HG03139 (cell line): ENCODE results near the gene TREH.

Experiments
- ATAC-seq: cut with Tn5 transposase; IDR thresholded peaks from one replicate; pipeline ENCODE4 v1.9.1; 2021; ENCODE audit not compliant: unreplicated experiment

TREH gene

GRCh38 chr11:118670063-118670462, 9.4 kb downstream of the TREH start:
- ATAC-seq, result no peak

DNA sequence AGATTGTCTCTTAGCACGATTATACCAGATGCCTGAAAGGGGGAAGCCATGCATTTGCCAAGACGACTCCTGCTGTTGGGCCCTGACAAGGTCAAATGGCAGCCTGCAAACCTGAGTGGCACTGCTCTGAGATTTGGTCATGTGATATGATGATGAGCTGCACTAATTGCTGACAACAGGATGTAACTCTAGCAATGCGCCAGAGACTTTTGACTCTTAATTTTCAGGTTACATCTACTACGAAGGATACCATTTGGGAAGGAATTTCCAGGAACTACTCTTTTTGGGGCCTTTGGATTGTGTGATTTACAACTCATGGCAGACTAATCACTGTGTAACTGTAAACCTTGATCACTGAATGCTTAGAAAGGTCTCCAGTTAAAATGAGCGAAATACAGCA, 13.1 kb downstream of the TREH start:
- no peak for ATAC-seq

GRCh38 chr11:118663902-118664301, 15.5 kb downstream of the TREH start:
- ATAC-seq, result no peak

- no peak for ATAC-seq
Measured at GRCh38 chr11:118663381-118663780, 16.1 kb downstream of the TREH start.

GRCh38 chr11:118662401-118663271, 16.8 kb downstream of the TREH start:
- no peak for ATAC-seq

GRCh38 chr11:118661425-118662301, 17.8 kb downstream of the TREH start:
- ATAC-seq, result no peak

DNA sequence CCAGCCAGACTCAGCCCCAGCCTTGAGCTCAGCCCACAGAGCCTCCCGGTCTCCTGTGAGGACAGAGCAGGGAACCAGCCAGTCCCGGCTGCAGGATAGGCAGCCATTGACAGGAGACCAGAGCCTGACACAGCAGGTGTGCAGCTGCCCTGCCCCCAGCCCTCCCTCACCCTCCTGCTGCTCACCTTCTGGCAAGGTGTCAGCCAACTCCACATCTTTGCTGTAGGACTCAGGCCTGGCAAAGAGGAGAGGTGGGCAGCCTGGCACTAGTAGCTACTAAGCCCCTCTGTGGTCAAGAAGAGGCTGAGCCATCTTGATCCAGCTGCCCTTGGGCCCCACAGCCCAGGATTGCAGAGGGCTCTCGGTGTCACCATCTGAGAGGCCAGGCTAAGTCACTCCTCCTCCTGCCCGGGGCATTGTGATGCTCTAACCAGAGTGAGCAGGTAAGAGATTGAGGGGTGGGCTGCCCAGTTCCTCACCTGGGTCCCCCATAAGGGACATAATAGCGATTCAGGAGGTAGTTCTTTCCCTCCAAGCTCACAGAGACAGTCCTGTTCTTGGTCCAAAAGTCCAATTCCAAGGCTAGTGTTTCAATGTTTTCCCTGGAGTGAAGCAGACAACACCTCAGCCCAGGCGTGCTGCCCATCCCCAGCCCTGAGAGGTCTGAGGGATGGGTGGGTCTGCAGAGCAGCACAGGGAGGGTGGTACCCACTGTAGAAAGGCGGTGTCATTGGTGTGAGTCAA, 18.6 kb downstream of the TREH start:
- ATAC-seq, result no peak

DNA sequence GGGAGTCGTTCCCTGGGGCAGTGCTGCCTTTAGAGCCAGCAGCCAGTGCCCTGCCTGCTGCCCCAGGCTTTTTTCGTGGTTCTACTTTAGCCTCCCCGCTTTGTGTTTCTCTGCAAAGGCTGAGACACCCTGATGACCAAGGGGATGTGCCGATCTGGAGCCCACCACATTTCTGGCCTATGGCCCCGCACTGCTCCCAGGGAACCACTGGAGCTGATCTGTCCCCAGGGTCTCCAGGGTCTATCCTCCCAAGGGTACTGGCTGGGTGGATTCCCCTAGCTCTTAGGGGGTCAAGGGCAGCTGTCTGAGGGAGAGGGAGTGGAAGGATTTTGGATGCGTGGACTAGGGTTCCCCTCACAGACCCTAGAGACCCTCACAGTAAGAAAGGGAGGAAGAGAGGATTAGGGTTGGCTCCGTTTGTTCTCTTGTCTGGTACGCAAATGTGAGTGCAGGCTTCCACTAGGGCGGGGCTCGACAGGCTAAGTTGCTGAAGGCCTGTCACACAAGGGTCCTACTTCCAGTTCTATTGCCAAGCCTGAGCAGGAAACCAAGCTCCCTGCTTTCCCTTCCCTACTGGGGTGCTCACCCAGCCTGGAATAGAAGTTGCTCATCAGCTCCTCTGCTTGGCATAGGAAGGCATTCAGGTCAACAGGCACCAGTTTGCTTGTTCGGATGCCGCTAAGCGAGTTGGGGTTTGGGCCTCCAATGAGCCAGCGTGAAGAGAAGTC, 19.3 kb downstream of the TREH start:
- no peak for ATAC-seq

GRCh38 chr11:118659314-118659952, 20.0 kb downstream of the TREH start:
- peak; percentile 81 for ATAC-seq

- ATAC-seq, result no peak
Measured at GRCh38 chr11:118658429-118659313, 20.8 kb downstream of the TREH start.

- ATAC-seq, result no peak
Measured at GRCh38 chr11:118657709-118658428, 21.6 kb downstream of the TREH start.

GRCh38 chr11:118657238-118657637, 22.2 kb downstream of the TREH start:
- ATAC-seq, result no peak

GRCh38 chr11:118656563-118657165, 22.8 kb downstream of the TREH start:
- no peak for ATAC-seq

- no peak for ATAC-seq
Measured at GRCh38 chr11:118655486-118656190, 23.8 kb downstream of the TREH start.

DNA sequence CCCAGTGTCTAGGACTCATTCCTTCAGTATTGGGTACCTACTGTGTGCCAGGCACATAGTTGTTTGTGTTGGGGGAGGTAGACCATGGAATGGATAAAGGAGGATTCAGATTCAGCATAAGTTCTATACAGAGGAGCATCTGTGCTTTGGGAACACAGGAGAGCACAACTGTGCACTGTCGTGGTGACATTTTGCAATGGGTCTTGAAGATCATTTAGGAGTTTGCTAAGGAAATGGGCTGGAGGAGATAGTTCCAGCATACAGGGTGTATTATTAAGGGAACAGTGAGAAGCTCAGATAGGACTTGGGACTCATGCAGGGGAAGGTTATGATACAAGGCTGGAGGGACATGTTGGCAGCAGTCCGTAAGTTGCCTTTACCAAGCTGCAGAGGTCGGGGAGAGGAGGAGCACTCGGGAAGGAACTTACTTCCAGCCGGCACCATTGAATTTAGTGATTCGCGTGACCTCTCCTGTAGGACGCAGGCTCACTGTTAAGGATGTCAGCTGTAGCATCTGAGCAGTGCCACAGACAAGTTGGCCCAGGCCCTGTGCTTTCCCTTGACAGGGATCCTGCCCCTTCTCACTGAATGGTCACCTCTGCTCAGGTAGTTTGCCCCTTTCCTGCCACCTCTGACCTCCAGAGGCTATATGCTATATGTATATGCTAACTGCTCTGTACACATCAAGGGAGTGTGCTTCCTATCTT, 25.6 kb downstream of the TREH start:
- ATAC-seq, result no peak

- no peak for ATAC-seq
Measured at GRCh38 chr11:118652681-118653181, 26.7 kb downstream of the TREH start.

DNA sequence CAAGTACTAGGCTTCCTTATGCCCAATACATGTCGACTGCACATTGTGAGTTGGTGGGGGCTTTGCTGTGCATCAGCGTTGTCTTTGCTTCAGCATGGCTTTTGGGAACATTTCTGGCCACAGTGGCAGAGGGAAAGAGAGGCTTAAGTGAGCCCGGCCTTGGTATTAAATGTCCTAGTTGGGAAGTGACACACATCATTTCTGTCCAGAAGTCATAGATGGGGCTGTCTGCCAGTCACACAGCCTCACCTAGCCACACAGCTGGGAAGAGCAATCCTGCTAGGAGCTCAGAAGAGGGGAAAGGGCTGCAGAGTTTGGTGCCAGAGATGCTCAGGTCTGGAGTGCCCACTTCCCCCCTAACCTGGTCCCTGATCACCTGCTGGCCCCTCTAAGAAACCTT, 27.6 kb downstream of the TREH start:
- no peak for ATAC-seq
